ENCODE results near the gene FAM111B.

GRCh38 chr11:59175091-59175501 is 68.1 kb downstream of the FAM111B start:
- TF ChIP-seq POLR2A (IDR thresholded peaks at IDR 0.05): no peak
- TF ChIP-seq CTCF (IDR thresholded peaks at IDR 0.05): no peak
- TF ChIP-seq EP300 (IDR thresholded peaks at IDR 0.05): no peak
